Retinal pigment epithelial cell (primary cell): ENCODE results near the gene POU2AF1.
"Not testable (repeated sequence)": the region's sequence is repeated elsewhere in the genome, so short reads cannot be mapped to it uniquely, and the experiment has no call there.

Experiments used
- DNase-seq: peaks from one replicate; pipeline ENCODE4 v3.0.0-alpha.2; 2010; ENCODE audit warnings: low read depth
- H3K4me3 ChIP-seq: 2 replicates; pipeline ENCODE4 v1.5.1; 2011; ENCODE audit warnings: mild to moderate bottlenecking, low read length, control low read depth, moderate library complexity
- CTCF ChIP-seq: conservative IDR thresholded peaks from 2 replicates; pipeline ENCODE4 v1.5.1; 2011; ENCODE audit warnings: low read depth, low read length, control low read depth, inconsistent platforms

POU2AF1 gene

GRCh38 chr11:111402411-111402810, 23.3 kb upstream of the POU2AF1 start:
- DNase-seq = no peak
- H3K4me3 ChIP-seq = no peak overlapping the region
- TF ChIP-seq CTCF = no peak

GRCh38 chr11:111401957-111402356, 22.9 kb upstream of the POU2AF1 start:
- H3K4me3 ChIP-seq, DNase-seq: not testable (repeated sequence)

- TF ChIP-seq CTCF = no peak
- DNase-seq = no peak
- no peak overlapping the region for H3K4me3 ChIP-seq
Measured at GRCh38 chr11:111400595-111400994, 21.5 kb upstream of the POU2AF1 start.

GRCh38 chr11:111399187-111400031, 20.3 kb upstream of the POU2AF1 start:
- no peak overlapping the region for H3K4me3 ChIP-seq
- no peak for DNase-seq
- TF ChIP-seq CTCF = no peak

- TF ChIP-seq CTCF = no peak
Measured at GRCh38 chr11:111397034-111397433, 18.0 kb upstream of the POU2AF1 start.

GRCh38 chr11:111395749-111396148, 16.7 kb upstream of the POU2AF1 start:
- TF ChIP-seq CTCF = no peak

More at GRCh38 chr11:111397034-111397433, 18.0 kb upstream of the POU2AF1 start:
- DNase-seq = no peak
- H3K4me3 ChIP-seq = no peak overlapping the region

GRCh38 chr11:111395081-111395480, 16.0 kb upstream of the POU2AF1 start:
- no peak for DNase-seq
- no peak for TF ChIP-seq CTCF
- H3K4me3 ChIP-seq = no peak overlapping the region

More at GRCh38 chr11:111395749-111396148, 16.7 kb upstream of the POU2AF1 start:
- no peak for DNase-seq
- H3K4me3 ChIP-seq = no peak overlapping the region

GRCh38 chr11:111394147-111394546, 15.1 kb upstream of the POU2AF1 start:
- H3K4me3 ChIP-seq, DNase-seq: not testable (repeated sequence)
